Skeletal muscle cell (primary cell): Measurements from ENCODE around the gene CSNK1A1.
"Not testable (repeated sequence)": the region's sequence is repeated elsewhere in the genome, so short reads cannot be mapped to it uniquely, and the experiment has no call there.

Source experiments
- DNase-seq: peaks from one replicate; pipeline ENCODE4 v3.0.0-alpha.2; 2010; ENCODE audit warnings: low read depth
- H3K4me3 ChIP-seq: 2 replicates; pipeline ENCODE4 v1.5.1; 2011; ENCODE audit warnings: low read depth, mild to moderate bottlenecking, control low read depth, low read length, moderate library complexity

Gene CSNK1A1

DNA sequence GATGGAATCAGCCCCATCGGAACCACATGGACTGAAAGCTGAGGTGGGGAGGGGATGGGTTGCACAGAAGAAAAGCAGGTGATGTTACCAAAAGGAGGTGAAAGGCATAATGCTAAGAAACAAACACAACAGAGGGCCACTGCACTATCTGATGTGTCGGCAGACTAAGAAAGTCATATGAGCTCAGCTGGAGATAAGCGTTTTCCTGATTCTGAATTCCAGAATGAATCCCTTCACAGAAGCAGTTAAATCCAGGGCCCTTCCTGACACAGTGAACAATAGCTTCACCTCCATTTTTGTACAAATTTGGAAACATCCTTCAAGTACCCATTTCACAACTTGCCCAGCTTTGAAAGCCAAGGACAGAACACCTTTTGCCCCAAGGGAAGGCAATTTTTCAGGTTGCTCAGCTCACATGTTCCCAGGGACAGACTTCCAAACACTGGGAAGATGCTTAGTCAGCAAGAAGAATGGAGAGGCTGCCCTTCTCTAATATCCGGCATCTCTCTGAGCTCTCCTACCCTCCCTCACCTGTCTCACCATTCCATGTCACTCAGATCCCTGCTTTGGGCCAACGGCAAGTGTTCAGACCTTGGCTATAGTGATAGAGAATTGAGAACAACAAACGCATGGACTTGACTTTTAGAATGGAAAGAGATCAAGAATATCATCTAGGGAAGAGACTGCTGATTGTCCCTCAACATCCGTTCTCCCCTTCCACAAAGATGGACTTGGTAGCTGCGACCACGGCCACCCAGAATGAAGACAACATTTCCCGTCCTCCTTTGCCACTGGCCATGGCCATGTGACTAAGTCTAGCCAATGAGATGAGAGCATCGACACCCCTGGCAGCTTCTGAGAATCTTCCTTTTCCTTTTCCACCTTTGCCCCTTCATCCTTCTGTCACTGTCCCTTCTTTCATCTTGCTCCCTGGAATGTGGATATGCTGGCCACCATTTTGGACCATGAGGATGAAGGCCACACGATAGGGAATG is 103.6 kb downstream of the CSNK1A1 start:
- DNase-seq, result no peak
- H3K4me3 ChIP-seq, result no peak overlapping the region

DNA sequence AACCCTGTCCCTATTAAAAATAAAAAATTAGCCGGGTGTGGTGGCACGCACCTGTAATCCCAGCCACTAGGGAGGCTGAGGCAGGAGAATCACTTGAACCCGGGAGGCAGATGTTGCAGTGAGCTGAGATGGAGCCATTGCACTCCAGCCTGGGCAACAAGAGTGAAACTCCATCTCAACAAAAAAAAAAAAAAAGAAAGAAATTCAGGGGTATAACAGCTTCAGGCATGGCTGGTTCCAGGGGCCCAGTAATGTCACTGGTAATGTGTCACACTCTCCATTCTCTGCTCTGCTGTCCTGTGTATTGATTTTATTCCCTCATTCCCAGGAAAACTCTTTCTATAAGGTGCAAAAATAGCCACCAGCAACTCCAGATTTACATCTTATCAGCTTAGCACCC is 104.4 kb downstream of the CSNK1A1 start:
- DNase-seq, H3K4me3 ChIP-seq: not testable (repeated sequence)

DNA sequence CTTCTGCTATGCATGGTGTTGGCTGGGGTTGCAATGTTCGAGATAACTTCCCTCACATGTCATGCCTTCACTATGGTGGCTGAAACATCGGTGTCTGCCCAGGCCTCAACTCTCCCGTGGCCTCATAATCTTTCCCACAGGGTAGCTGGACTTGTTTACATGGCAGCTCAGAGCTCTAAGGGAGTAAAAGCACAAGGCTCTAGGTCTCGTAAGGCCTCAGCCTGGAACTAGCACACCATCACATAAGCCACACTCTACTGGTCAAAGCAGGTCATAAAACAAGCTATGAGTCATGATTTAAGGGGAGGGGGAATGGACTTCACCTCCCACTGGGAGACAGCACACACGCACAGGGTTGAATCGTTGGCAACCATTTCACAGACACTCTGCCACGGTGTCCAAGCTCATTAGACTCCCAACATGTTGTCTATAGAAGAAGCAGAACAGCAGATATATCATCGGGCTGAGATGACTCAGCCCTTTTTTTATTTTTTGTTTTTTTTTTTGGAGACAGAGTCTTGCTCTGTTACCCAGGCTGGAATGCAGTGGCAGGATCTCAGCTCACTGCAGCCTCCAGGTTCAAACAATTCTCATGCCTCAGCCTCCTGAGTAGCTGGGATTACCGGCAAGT is 105.4 kb downstream of the CSNK1A1 start:
- no peak overlapping the region for H3K4me3 ChIP-seq
- DNase-seq, result peak; percentile 99

DNA sequence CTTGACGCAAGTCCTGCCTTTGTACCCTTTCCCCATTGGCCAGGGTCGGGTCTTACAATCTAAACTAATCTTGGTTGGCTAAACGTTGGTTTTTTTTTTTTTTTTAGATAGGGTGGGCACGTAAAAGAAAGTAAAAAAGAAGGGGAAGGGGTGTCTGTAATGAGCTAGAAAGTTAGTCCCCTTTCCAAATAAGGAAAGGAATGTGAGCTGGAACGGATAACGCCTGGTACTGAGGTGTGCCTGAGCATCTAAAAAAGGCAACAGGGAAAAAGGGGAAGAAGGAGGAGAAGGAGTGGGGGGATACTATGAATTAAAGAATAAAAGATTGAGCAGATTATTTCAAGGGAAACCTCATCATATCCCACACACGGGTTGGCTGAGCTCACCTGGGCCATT is 105.9 kb downstream of the CSNK1A1 start:
- H3K4me3 ChIP-seq, result no peak overlapping the region
- DNase-seq, result no peak

DNA sequence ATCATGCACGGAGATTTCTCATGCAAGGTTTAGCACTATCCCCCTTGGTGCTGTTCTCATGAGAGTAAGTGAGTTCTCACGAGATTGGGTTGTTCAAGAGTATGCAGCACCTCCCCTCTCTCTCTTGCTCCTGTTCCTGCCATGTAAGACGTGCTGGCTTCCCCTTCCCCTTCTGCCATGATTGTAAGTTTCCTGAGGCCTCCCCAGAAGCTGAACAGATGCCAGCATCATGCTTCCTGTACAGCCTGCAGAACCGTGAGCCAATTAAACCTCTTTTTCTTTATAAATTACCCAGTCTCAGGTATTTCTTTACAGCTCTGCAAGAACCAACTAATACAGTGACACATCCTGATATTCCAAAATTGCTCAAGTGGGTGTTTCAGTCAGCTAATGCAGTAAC is 106.8 kb downstream of the CSNK1A1 start:
- not testable (repeated sequence) for H3K4me3 ChIP-seq, DNase-seq

DNA sequence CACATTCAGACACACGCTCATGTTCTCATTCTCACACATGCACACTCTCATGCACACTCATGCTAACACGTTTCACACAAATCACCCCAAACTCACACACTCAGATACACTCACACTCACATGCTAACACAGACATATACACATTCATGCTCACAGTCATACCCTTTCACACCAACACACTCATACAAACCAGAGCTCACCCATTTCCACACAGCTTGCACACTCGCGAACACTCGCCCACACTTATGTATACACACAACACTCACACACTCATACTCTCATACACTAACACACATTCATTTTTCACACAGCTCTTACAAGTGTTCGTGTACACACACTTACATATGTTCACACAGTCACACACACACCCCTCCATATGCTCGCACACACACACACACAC is 108.0 kb downstream of the CSNK1A1 start:
- DNase-seq, result no peak
- no peak overlapping the region for H3K4me3 ChIP-seq

DNA sequence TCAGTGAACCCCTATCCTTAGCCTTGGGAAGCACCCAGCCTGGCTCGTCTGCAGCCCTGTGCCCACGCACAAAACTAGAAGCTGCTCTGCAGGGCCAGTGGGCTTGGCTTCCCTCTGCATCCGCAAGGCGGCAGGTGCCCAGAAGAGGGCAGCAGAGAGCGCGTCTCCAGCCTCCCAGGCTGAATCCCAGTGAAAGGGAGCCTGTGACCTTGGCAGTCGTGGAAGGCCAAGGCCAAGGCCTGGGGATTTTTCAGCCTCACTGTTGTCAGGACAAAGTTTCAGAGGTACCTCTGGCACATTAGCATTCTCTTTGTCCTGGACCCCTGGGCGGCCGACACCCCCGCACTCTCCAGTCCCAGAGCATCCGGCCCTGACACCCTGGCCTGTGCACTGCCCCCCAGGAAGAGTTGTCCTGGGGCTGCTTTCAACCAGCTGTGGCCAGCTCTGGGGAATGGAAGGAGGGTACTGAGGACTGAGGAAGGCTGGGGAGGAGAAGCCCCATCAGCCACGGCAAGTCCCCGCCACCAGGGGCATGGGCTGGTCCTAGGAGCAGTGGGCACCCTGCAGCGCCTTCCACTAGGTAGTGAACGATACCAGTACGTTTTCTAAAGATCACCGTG is 108.6 kb downstream of the CSNK1A1 start:
- DNase-seq, result no peak
- no peak overlapping the region for H3K4me3 ChIP-seq
